ENCODE measurements around the gene CZIB. TPM values are rescaled to one million over a fixed set of nuclear protein-coding genes. Genes with fewer than 3 reads are reported as not detected.

CZIB gene
- total and polyA plus RNA-seq, 2 of the 4 experiments (the other 2 are of a cell fraction): 41.0 to 58.9 TPM

GRCh38 chr1:53219711-53220110, 723 bp downstream of the CZIB start:
- Histone ChIP-seq H2AFZ (replicated peaks; ENCODE audit: low read length, poor library complexity) (no peak overlapping the region), H2AK5ac (ENCODE audit: low read depth, low read length) (peak overlapping the region; percentile 9), H3K4me1 (ENCODE audit: control insufficient read depth, insufficient read depth, low read length) (peaks cover 8% of the 10 kb centered on the region), H3K9ac (ENCODE audit: low read depth, low read length) (peak overlapping the region; percentile 100), H3K79me1 (ENCODE audit: low read depth in 1 of 2, low read length in 2 of 2) (peaks cover 19 to 36% of the 10 kb centered on the region in 2 experiments), H3K4ac (ENCODE audit: low read depth, low read length) (peak overlapping the region; percentile 99), H4K91ac (ENCODE audit: insufficient read depth, low read depth, low read length) (peak overlapping the region; percentile 54; the same call in 1 of the 2 replicates), H2BK120ac (ENCODE audit: low read depth, low read length) (no peak overlapping the region), H3K4me2 (ENCODE audit: low read depth, low read length) (peak overlapping the region; percentile 99), H4K20me1 (ENCODE audit: insufficient read depth, low read length) (no peaks in the 10 kb centered on the region), H3K9me3 (ENCODE audit: control insufficient read depth, insufficient read depth, low read length) (no peaks in the 10 kb centered on the region), H3K36me3 (ENCODE audit: control insufficient read depth, insufficient read depth, low read length) (peaks cover 20% of the 10 kb centered on the region), H3K9me1 (ENCODE audit: insufficient read depth, low read length) (peaks cover 21% of the 10 kb centered on the region), H3K4me3 (ENCODE audit: insufficient read depth, low read depth, low read length) (peak overlapping the region; percentile 98), H3K56ac (ENCODE audit: extremely low read depth, insufficient read depth, low read length) (peak overlapping the region; percentile 72), H3K27me3 (ENCODE audit: control insufficient read depth, insufficient read depth, low read length) (no peaks in the 10 kb centered on the region), H3K23ac (ENCODE audit: low read depth, low read length) (peak overlapping the region; percentile 36), H4K5ac (ENCODE audit: low read depth, low read length) (peak overlapping the region; percentile 78), H2BK5ac (ENCODE audit: low read depth, low read length, poor library complexity, severe bottlenecking) (peak overlapping the region; percentile 100), H3K18ac (ENCODE audit: low read depth, low read length) (no peak overlapping the region), H4K8ac (ENCODE audit: low read depth in 2 of 2, low read length in 2 of 2) (peak overlapping the region; percentile 97 to 100), H3K27ac (ENCODE audit: insufficient read depth, low read length) (peak overlapping the region; percentile 68), H3K14ac (replicated peaks; ENCODE audit: low read depth, low read length) (peak overlapping the region; percentile 99), H2BK20ac (ENCODE audit: low read depth, low read length) (no peak overlapping the region), H2BK15ac (ENCODE audit: low read depth, low read length) (0 out of 3 replicates have a peak overlapping the region, but pooled peaks have one; percentile 13), H2AK9ac (replicated peaks; ENCODE audit: low read depth, low read length, poor library complexity) (peak overlapping the region; percentile 80)
- dilution Hi-C loops (cut with HindIII; ENCODE audit: low sequenced_read_pairs, unreplicated experiment): no loop called here
- ChIA-PET POLR2A (ENCODE audit: unreplicated experiment) (no interaction called here), CTCF (interaction anchor here (0.5 kb wide), 1 partner anchor 1262 kb away, joined by 3 read pairs; no protein-coding TSS in a partner anchor)
- intact Hi-C loops (cut with micrococcal nuclease): no loop called here
- DNase-seq: peak; percentile 4
- 8% methylated on average over 4 of the region's 8 CpGs; no CpG with 5 or more reads in 1 of the 2 experiments for WGBS, 2 experiments (ENCODE audit: extremely low coverage in 2 of 2, insufficient read length in 1 of 2)
- BruUV-seq (replicated peaks): TSS peak; percentile 78
- TF ChIP-seq FOS (IDR thresholded peaks at IDR 0.05; ENCODE audit: low read depth, low read length) (no peak), USF2 (IDR thresholded peaks at IDR 0.05; ENCODE audit: low read depth, low read length) (no peak), RAD21 (IDR thresholded peaks at IDR 0.05; ENCODE audit: low read length) (no peak), NFE2L2 (IDR thresholded peaks at IDR 0.05; ENCODE audit: low read depth, low read length) (no peak), CEBPB (IDR thresholded peaks at IDR 0.05; ENCODE audit: low read depth, low read length) (peak; percentile 82), BHLHE40 (IDR thresholded peaks at IDR 0.05; ENCODE audit: low read depth, low read length) (no peak), MAFK (IDR thresholded peaks at IDR 0.05; ENCODE audit: low read depth, low read length) (no peak), RCOR1 (IDR thresholded peaks at IDR 0.05; ENCODE audit: insufficient replicate concordance, low read length) (no peak)
- in situ Hi-C loops (cut with MboI; ENCODE audit: low sequenced_read_pairs): no loop called here
- ATAC-seq (ENCODE audit: low read depth): no peak

Measured in IMR-90 (cell line).